OCI-LY3 (cell line): Measurements from ENCODE around the gene FBXW8.

Experiments used
- H2AFZ ChIP-seq: fragments of 200-600, 300-600 bp; shearing (Covaris generic); 2 replicates; pipeline ENCODE4 v1.6.0; 2014; ENCODE audit warnings: antibody characterized with exemption, low read depth, low read length
- H3K27ac ChIP-seq: fragments of 200-600, 300-600 bp; sonication (generic); 2 replicates; pipeline ENCODE4 v1.5.1; 2014; ENCODE audit warnings: mild to moderate bottlenecking, low read length, moderate library complexity, mixed read lengths
- H3K27me3 ChIP-seq: fragments of 200-600, 300-600 bp; sonication (generic); 2 replicates; pipeline ENCODE4 v1.6.1; 2014; ENCODE audit warnings: low read depth, low read length, mixed read lengths
- H3K36me3 ChIP-seq: fragments of 200-600, 300-600 bp; sonication (generic); replicated peaks from 2 replicates; pipeline ENCODE3; 2014; ENCODE audit warnings: low read depth, low read length, mixed read lengths
- H3K4me1 ChIP-seq: fragments of 300-600, 200-600 bp; sonication (generic); 2 replicates; pipeline ENCODE4 v1.6.1; 2014; ENCODE audit warnings: low read length, mixed read lengths
- H3K4me2 ChIP-seq: fragments of 200-600, 300-600 bp; sonication (generic); 2 replicates; pipeline ENCODE4 v1.6.1; 2014; ENCODE audit warnings: low read length, mixed read lengths
- H3K4me3 ChIP-seq: fragments of 300-600, 200-600 bp; sonication (generic); 2 replicates; pipeline ENCODE4 v1.5.1; 2014; ENCODE audit warnings: antibody characterized with exemption, mild to moderate bottlenecking, low read length, moderate library complexity
- H3K79me2 ChIP-seq: fragments of 300-600, 200-600 bp; shearing (Covaris generic); 2 replicates; pipeline ENCODE4 v1.6.1; 2014; ENCODE audit warnings: mild to moderate bottlenecking, low read length, mixed read lengths
- H3K9ac ChIP-seq: fragments of 300-600, 200-600 bp; shearing (Covaris generic); 2 replicates; pipeline ENCODE4 v1.6.0; 2014; ENCODE audit warnings: mild to moderate bottlenecking, low read length, moderate library complexity
- H3K9me3 ChIP-seq: fragments of 200-600, 300-600 bp; shearing (Covaris generic); 2 replicates; pipeline ENCODE4 v1.6.1; 2014; ENCODE audit warnings: low read length, mixed read lengths; ENCODE audit not compliant: insufficient read depth
- H4K20me1 ChIP-seq: fragments of 200-600, 300-600 bp; sonication (generic); 2 replicates; pipeline ENCODE4 v1.6.1; 2016; ENCODE audit warnings: low read length, mixed read lengths; ENCODE audit not compliant: insufficient read depth
- EZH2phosphoT487 ChIP-seq: fragments of 200-600 bp; shearing (Covaris generic); IDR thresholded peaks from 2 replicates; pipeline ENCODE4 v1.6.1; 2018; ENCODE audit warnings: antibody characterized with exemption, mixed run types, low read depth
- TF ChIP-seq, protein P1 (sequence below): fragments of 200-600, 300-600 bp; sonication (generic); IDR thresholded peaks from 2 replicates; pipeline ENCODE4 v1.5.1; 2014; ENCODE audit warnings: antibody characterized with exemption, low read length, low read depth

FBXW8 gene

DNA sequence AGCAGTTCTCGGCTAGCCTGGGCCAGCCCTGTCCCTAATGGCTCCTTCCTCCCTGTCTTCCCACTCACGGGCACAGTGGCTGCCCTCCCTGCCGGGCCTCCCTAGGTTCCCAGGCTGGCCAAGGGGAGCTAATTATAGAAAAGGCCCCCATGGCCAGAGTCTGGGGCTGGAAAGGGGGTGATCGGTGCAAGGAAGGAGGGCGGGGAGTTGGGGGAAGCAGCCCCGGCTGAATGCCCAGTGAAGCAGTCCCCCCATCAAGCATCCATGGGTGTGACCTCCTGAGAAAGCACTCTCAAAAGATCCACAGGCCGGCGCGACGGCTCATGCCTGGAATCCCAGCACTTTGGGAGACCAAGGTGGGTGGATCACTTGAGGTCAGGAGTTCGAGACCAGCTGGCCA lies 133.6 kb downstream of the FBXW8 start:
- Histone ChIP-seq H3K4me1 (no peaks in the 10 kb centered on the region), H3K27ac (no peak overlapping the region)

DNA sequence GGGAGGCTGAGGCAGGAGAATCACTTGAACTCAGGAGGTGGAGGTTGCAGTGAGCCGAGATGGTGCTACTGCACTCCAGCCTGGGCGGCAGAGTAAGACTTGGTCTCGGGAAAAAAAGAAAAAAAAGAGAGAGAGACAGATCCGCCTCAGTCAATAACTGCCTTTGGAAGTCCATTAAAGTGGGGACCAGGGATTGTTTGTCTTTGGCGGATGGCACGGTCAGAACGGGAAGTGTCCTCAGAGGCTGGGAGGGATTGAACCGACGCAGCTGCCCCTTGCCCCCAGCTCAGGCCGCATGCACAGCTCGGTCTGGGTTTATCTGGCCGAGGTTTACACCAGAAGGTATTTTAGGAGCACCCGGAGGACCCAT lies 134.0 kb downstream of the FBXW8 start:
- Histone ChIP-seq H3K27ac (no peak overlapping the region), H3K4me1 (no peaks in the 10 kb centered on the region)
- TF ChIP-seq EZH2phosphoT487 = no peak
- TF ChIP-seq, protein P1, sequence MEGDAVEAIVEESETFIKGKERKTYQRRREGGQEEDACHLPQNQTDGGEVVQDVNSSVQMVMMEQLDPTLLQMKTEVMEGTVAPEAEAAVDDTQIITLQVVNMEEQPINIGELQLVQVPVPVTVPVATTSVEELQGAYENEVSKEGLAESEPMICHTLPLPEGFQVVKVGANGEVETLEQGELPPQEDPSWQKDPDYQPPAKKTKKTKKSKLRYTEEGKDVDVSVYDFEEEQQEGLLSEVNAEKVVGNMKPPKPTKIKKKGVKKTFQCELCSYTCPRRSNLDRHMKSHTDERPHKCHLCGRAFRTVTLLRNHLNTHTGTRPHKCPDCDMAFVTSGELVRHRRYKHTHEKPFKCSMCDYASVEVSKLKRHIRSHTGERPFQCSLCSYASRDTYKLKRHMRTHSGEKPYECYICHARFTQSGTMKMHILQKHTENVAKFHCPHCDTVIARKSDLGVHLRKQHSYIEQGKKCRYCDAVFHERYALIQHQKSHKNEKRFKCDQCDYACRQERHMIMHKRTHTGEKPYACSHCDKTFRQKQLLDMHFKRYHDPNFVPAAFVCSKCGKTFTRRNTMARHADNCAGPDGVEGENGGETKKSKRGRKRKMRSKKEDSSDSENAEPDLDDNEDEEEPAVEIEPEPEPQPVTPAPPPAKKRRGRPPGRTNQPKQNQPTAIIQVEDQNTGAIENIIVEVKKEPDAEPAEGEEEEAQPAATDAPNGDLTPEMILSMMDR = no peak

More for the DNA sequence above, 133.6 kb downstream of the FBXW8 start:
- H3K9ac ChIP-seq = no peak overlapping the region
- no peak overlapping the region for H3K4me3 ChIP-seq
- peaks cover 2% of the 10 kb centered on the region; the same call in 1 of the 2 replicates for H4K20me1 ChIP-seq
- no peak overlapping the region for H3K4me2 ChIP-seq
- H3K36me3 ChIP-seq = peaks cover 28% of the 10 kb centered on the region
- TF ChIP-seq, protein P1 = no peak
- TF ChIP-seq EZH2phosphoT487 = no peak
- no peaks in the 10 kb centered on the region for H3K27me3 ChIP-seq
- H3K9me3 ChIP-seq = no peaks in the 10 kb centered on the region
- H3K79me2 ChIP-seq = no peaks in the 10 kb centered on the region
- H2AFZ ChIP-seq = no peak overlapping the region

DNA sequence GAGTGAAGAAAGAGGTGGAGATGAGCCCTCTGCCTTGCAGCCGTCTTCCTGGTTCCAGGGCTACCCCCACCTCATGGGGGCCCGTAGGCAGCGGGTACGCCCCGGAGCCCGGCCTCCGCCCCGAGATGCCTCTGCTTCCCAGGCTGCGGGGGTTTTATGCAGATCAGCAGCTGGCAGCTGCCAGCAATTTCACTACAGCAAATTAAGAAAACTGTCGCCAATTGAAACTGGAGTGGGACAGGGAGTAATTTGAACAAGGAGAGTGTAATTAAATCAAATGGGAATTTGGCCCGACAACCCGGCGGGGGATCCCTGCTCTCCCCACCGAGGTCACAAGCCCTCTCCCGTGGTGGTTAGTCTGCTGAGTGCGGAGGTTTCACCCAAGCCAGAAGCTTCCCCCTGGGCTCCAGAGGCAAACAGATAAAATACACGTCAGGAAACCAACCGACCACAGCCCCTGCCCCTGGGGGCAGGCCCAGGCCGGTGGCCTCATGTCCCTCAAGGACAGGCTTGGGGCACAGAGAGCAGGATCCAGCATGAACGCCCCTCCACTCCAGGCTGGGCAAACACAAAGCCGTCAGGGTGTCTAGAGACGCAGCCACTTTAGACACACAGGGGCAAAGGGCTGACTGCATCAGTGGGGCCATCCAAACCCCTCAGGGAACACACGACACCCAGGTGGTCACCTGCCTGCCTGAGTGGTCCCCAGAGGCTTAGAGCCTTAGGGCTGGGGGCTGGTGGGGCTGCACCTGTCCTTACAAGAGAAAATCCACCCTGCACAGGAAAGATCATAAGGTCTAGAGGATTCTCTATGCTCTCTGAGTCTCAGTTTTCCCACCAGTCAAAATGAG lies 134.6 kb downstream of the FBXW8 start:
- Histone ChIP-seq H3K4me1 (no peaks in the 10 kb centered on the region), H3K9ac (no peak overlapping the region), H2AFZ (no peak overlapping the region)

More for the DNA sequence above, 134.0 kb downstream of the FBXW8 start:
- H3K4me2 ChIP-seq = no peak overlapping the region
- H3K9ac ChIP-seq = no peak overlapping the region
- H3K9me3 ChIP-seq = no peaks in the 10 kb centered on the region
- H4K20me1 ChIP-seq = peaks cover 2% of the 10 kb centered on the region; the same call in 1 of the 2 replicates
- peaks cover 23% of the 10 kb centered on the region for H3K36me3 ChIP-seq
- no peaks in the 10 kb centered on the region for H3K79me2 ChIP-seq
- no peaks in the 10 kb centered on the region for H3K27me3 ChIP-seq
- H2AFZ ChIP-seq = no peak overlapping the region
- no peak overlapping the region for H3K4me3 ChIP-seq

DNA sequence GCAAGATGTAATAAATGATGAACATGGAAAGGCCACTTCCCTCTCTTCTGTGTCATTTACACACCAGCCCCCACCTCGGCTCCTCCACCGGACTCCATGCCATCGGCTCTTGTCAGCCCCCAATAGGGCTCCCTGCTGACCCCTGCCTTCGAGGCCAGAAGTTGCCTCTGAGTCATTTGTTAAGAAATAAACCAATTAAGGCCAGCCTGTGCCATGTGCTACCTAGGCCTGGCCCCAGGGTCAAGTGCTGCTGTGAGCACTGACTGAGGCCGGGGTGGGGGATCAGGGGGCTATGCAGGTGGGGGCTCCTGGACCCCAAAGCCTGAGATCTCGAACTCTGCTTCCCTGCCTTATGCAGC lies 135.2 kb downstream of the FBXW8 start:
- Histone ChIP-seq H4K20me1 (peaks cover 5% of the 10 kb centered on the region), H3K36me3 (peaks cover 24% of the 10 kb centered on the region), H3K4me2 (no peak overlapping the region), H3K79me2 (no peaks in the 10 kb centered on the region; the same call in 1 of the 2 replicates), H3K4me1 (no peaks in the 10 kb centered on the region), H3K9me3 (no peaks in the 10 kb centered on the region), H2AFZ (no peak overlapping the region), H3K9ac (no peak overlapping the region), H3K27me3 (no peaks in the 10 kb centered on the region), H3K4me3 (no peak overlapping the region), H3K27ac (no peak overlapping the region)
- TF ChIP-seq, protein P1 = no peak
- TF ChIP-seq EZH2phosphoT487 = no peak

More for the DNA sequence above, 134.6 kb downstream of the FBXW8 start:
- Histone ChIP-seq H3K27ac (no peak overlapping the region), H3K27me3 (no peaks in the 10 kb centered on the region), H3K4me2 (no peak overlapping the region), H3K4me3 (no peak overlapping the region), H3K9me3 (no peaks in the 10 kb centered on the region), H3K36me3 (peaks cover 22% of the 10 kb centered on the region), H4K20me1 (peaks cover 2% of the 10 kb centered on the region), H3K79me2 (no peaks in the 10 kb centered on the region)
- TF ChIP-seq EZH2phosphoT487 = no peak
- TF ChIP-seq, protein P1 = no peak
